Vagina (tissue), 2 donors: Measurements from ENCODE around the gene DCUN1D3.

ENCODE experiments used
- POLR2A ChIP-seq, 2 donors: fragments of 450-650 bp; IDR thresholded peaks; one replicate each; pipeline ENCODE4 v1.6.1; 2017; ENCODE audit warnings: antibody characterized with exemption in 2 of 2, mild to moderate bottlenecking in 2 of 2, moderate library complexity in 2 of 2
- POLR2AphosphoS5 ChIP-seq, 2 donors: sonication (generic); formaldehyde crosslinking; IDR thresholded peaks; one replicate each; pipeline ENCODE4 v1.9.0; 2017; ENCODE audit warnings: antibody characterized with exemption in 2 of 2, mild to moderate bottlenecking in 2 of 2, low read depth in 1 of 2; ENCODE audit not compliant: insufficient read depth in 1 of 2
- TF ChIP-seq, protein P1 (sequence below), 3 experiments: fragments of 450-650 bp in 2 of 3; fragments of 200-600 bp in 1 of 3; sonication (generic) in 1 of 3; IDR thresholded peaks; one replicate each; pipeline ENCODE4 v1.5.1; 2017 to 2019; ENCODE audit warnings: antibody characterized with exemption in 3 of 3, mild to moderate bottlenecking in 2 of 3, moderate library complexity in 2 of 3

DNA sequence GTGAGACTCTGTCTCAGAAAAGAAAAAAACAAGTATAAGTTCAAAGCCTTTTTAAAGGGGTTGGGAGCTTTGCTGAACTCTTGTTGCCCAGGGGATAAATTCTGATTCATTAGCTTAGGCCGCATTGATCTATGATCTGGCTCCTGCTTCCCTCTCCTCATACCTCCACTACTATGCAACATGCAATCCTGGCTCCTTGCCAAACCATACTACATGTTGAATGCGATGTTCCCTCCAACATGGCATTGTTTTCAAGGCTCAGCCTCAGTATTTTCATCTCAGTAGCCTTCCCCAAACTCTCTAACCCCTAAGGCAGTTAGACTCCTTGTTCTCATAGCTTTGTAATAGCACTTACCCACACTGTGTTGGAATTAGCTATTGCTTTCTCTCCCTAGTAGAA lies 87.6 kb downstream of the DCUN1D3 start:
- TF ChIP-seq, protein P1, sequence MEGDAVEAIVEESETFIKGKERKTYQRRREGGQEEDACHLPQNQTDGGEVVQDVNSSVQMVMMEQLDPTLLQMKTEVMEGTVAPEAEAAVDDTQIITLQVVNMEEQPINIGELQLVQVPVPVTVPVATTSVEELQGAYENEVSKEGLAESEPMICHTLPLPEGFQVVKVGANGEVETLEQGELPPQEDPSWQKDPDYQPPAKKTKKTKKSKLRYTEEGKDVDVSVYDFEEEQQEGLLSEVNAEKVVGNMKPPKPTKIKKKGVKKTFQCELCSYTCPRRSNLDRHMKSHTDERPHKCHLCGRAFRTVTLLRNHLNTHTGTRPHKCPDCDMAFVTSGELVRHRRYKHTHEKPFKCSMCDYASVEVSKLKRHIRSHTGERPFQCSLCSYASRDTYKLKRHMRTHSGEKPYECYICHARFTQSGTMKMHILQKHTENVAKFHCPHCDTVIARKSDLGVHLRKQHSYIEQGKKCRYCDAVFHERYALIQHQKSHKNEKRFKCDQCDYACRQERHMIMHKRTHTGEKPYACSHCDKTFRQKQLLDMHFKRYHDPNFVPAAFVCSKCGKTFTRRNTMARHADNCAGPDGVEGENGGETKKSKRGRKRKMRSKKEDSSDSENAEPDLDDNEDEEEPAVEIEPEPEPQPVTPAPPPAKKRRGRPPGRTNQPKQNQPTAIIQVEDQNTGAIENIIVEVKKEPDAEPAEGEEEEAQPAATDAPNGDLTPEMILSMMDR (IDR thresholded peaks at IDR 0.05), result no peak
- TF ChIP-seq POLR2A (IDR thresholded peaks at IDR 0.05), result no peak
- no peak for TF ChIP-seq POLR2AphosphoS5 (IDR thresholded peaks at IDR 0.05; ENCODE audit: insufficient read depth in 1 of 2, low read depth in 1 of 2)
